ENCODE data around the gene LCAT.

The LCAT gene

GRCh38 chr16:67943619-67944504 is at the start of gene LCAT:
TSS of gene LCAT (minus strand) at chr16:67944120. CDS start at chr16:67944101, 19 bp downstream.
- H3K4me3 ChIP-seq (ENCODE audit: low read length), result no peak within 1 kb of the TSS
- TF ChIP-seq ZNF274 (IDR thresholded peaks at IDR 0.05; ENCODE audit: low read depth, low read length), result no peak

GRCh38 chr16:67993207-67994039 is 49.5 kb upstream of the LCAT start:
- H3K4me3 ChIP-seq (ENCODE audit: low read length), result no peak overlapping the region; the same call in 1 of the 2 replicates
- no peak for TF ChIP-seq ZNF274 (IDR thresholded peaks at IDR 0.05; ENCODE audit: low read depth, low read length)

GRCh38 chr16:67992661-67993206 is 48.8 kb upstream of the LCAT start:
- H3K4me3 ChIP-seq (ENCODE audit: low read length), result no peak overlapping the region
- no peak for TF ChIP-seq ZNF274 (IDR thresholded peaks at IDR 0.05; ENCODE audit: low read depth, low read length)

DNA sequence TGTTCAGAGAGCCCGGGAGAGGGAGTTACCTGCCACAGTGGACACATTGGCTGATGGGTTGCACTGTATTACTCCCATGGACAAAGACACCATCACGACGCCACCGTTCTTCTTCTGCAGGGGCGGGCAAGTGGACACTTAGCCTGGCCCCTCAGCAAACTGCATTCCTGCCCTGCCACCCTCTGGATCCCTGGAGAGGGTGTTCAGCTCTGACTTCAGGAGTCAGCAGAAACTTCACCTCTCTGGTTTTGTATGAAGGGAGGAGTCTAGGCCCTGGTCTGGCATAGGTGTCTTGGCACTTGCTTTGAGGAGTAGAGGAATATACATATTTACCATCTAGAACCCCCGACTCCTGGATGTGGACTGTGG is 46.1 kb upstream of the LCAT start:
- no peak overlapping the region for H3K4me3 ChIP-seq (ENCODE audit: low read length)
- no peak for TF ChIP-seq ZNF274 (IDR thresholded peaks at IDR 0.05; ENCODE audit: low read depth, low read length)

DNA sequence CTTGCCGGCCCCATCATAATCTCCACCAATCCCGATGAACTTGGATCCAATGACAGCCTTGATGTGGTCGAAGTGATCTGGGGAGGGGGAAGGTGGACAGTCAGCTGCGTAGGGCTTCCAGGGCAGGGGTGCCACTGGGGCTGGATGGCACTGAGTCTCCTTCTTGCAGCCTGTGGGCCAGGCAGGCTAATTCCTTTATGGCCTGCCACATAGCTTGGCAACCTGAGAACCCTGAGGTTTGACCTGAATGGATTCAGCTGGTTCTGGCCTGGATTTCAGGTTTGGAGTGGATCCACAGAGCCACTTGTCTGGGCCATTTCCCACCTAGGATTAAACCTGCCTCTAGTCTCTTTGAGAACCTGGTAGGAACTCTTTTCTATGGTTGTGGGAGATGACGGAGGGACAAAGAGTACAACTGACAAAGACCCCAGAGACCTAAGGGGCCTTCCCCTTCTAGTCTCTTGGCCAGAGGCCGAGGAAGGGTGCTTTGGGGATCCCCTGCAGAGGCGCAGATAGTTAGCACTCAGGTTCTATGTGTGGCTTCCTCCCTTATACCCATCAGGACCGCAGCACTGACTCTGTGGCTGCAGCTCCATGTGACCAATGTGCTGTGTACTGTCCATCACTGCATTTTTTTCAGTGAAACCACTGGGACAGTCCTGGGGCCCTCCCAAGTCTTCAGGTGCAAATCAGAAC is 45.5 kb upstream of the LCAT start:
- TF ChIP-seq ZNF274 (IDR thresholded peaks at IDR 0.05; ENCODE audit: low read depth, low read length), result no peak
- no peak overlapping the region for H3K4me3 ChIP-seq (ENCODE audit: low read length)

DNA sequence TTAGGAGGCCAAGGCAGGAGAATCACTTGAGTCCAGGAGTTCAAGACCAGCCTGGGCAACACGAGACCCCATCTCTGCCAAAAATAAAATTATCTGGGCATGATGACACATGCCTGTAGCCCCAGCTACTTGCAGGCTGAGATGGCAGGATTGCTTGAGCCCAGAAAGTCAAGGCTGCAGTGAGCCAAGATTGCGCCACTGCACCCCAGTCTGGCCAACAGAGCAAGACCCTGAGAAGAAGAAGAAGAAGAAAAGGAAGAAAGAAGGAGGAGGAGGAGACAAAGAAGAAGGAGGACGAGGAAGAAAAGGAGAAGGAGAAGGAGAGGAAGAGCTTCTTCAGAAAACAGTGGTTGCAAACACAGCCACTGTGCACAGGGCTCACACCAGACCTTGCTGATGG is 44.8 kb upstream of the LCAT start:
- TF ChIP-seq ZNF274 (IDR thresholded peaks at IDR 0.05; ENCODE audit: low read depth, low read length), result no peak
- H3K4me3 ChIP-seq (ENCODE audit: low read length), result no peak overlapping the region

- no peak overlapping the region for H3K4me3 ChIP-seq (ENCODE audit: low read length)
- TF ChIP-seq ZNF274 (IDR thresholded peaks at IDR 0.05; ENCODE audit: low read depth, low read length), result no peak
These were observed 43.7 kb upstream of the LCAT start for GRCh38 chr16:67987460-67988160.

GRCh38 chr16:67986949-67987348 is 43.0 kb upstream of the LCAT start:
- H3K4me3 ChIP-seq (ENCODE audit: low read length), result no peak overlapping the region
- TF ChIP-seq ZNF274 (IDR thresholded peaks at IDR 0.05; ENCODE audit: low read depth, low read length), result no peak

- no peak for TF ChIP-seq ZNF274 (IDR thresholded peaks at IDR 0.05; ENCODE audit: low read depth, low read length)
These were observed 38.2 kb upstream of the LCAT start for GRCh38 chr16:67982011-67982696.

DNA sequence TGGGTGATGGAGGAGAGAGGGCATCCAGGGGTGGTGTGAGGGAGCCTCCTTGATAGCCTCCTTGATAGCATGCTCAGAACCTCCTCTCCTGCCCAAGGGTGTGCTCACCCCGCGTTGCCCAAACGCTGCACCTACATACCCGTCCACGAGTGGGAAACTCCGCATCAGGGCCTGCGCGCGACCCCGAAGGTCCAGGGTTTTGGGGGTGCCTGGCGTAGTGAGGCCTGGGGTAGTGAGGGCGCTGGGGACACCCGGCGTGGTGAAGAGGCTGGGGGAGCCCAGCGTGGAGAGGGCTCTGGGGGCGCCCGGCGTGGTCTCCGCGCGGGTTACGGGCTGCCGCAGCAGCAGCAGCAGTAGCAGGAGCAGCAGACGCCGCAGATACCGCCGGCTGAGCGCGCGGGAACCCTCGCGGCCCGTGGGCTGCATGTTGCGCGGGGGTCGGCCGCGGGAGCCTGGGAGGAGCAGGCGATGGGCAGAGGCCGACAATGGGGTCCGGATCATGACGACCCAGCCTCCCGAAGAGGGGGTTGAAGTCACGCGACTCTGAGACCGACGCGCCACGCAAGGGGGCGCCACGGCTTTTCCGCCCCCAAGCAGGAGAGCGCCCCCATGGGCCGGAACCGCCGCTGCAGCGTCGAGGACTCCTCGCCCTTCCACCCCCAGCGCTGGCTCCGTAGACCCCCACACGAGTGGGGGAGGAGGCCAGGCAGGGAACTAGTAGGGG is 36.2 kb upstream of the LCAT start, which contains the start of gene DPEP3:
TSS of gene DPEP3 (minus strand) at position 545 of the 724 bp plus-strand sequence. CDS start at position 426, 119 bp downstream.
- no peak within 1 kb of the TSS for H3K4me3 ChIP-seq (ENCODE audit: low read length)
- no peak for TF ChIP-seq ZNF274 (IDR thresholded peaks at IDR 0.05; ENCODE audit: low read depth, low read length)

More at GRCh38 chr16:67982011-67982696, 38.2 kb upstream of the LCAT start:
- H3K4me3 ChIP-seq (ENCODE audit: low read length), result no peak overlapping the region

GRCh38 chr16:67977469-67978227 is 33.7 kb upstream of the LCAT start:
- TF ChIP-seq ZNF274 (IDR thresholded peaks at IDR 0.05; ENCODE audit: low read depth, low read length), result no peak
- H3K4me3 ChIP-seq (ENCODE audit: low read length), result no peak overlapping the region

Measured in GM08714 (cell line).